GM23338 (cell line): ENCODE results near the gene ITSN2. TPM values are rescaled to one million over a fixed set of nuclear protein-coding genes. Genes with fewer than 3 reads are reported as not detected.

Source experiments
- ATAC-seq: fragments of 200-7000 bp; cut with Tn5 transposase; 3 replicates; pipeline ENCODE4 v1.9.1; 2020
- DNase-seq: peaks from one replicate; pipeline ENCODE4 v3.0.0-alpha.2; 2015; ENCODE audit warnings: low spot score
- H2AFZ ChIP-seq: fragments of 200-600 bp; sonication (generic); 2 replicates; pipeline ENCODE4 v1.8.0; 2016; ENCODE audit warnings: antibody characterized with exemption, mild to moderate bottlenecking, moderate library complexity
- H3F3A ChIP-seq: fragments of 200-600 bp; sonication (generic); replicated peaks from 2 replicates; pipeline ENCODE4 v1.8.0; 2017; ENCODE audit warnings: antibody characterized with exemption, mixed run types, low read depth
- H3K27ac ChIP-seq: fragments of 200-600 bp; sonication (generic); 2 replicates; pipeline ENCODE4 v1.6.1; 2016; ENCODE audit warnings: low read depth
- H3K27me3 ChIP-seq: fragments of 200-600 bp; sonication (generic); 2 replicates; pipeline ENCODE4 v1.8.0; 2016; ENCODE audit warnings: mild to moderate bottlenecking, mixed run types, moderate library complexity; ENCODE audit not compliant: insufficient read depth
- H3K36me3 ChIP-seq: fragments of 200-600 bp; sonication (generic); 2 replicates; pipeline ENCODE4 v1.8.0; 2016; ENCODE audit warnings: mild to moderate bottlenecking; ENCODE audit not compliant: insufficient read depth
- H3K4me1 ChIP-seq: fragments of 200-600 bp; sonication (generic); 2 replicates; pipeline ENCODE4 v1.8.0; 2016; ENCODE audit warnings: mild to moderate bottlenecking, moderate library complexity; ENCODE audit not compliant: insufficient read depth
- H3K4me2 ChIP-seq: fragments of 200-600 bp; sonication (generic); 2 replicates; pipeline ENCODE4 v1.7.1; 2017; ENCODE audit warnings: mixed run types
- H3K4me3 ChIP-seq: fragments of 200-600 bp; sonication (generic); 2 replicates; pipeline ENCODE4 v1.6.1; 2016; ENCODE audit warnings: mixed run types
- H3K79me2 ChIP-seq: fragments of 200-600 bp; sonication (generic); replicated peaks from 2 replicates; pipeline ENCODE4 v1.8.0; 2017; ENCODE audit warnings: mild to moderate bottlenecking; ENCODE audit not compliant: insufficient read depth
- H3K9me2 ChIP-seq: fragments of 200-600 bp; sonication (generic); 2 replicates; pipeline ENCODE4 v1.8.0; 2017; ENCODE audit not compliant: insufficient read depth
- H4K20me1 ChIP-seq: fragments of 200-600 bp; sonication (generic); replicated peaks from 2 replicates; pipeline ENCODE4 v1.8.0; 2017; ENCODE audit warnings: mild to moderate bottlenecking; ENCODE audit not compliant: insufficient read depth
- H3K27ac Mint-ChIP-seq: 2 replicates; pipeline ENCODE4 v1.8.0; 2020; ENCODE audit warnings: inconsistent platforms, mild to moderate bottlenecking, moderate library complexity, mixed read lengths
- H3K27me3 Mint-ChIP-seq: 3 replicates; pipeline ENCODE4 v1.8.0; 2022; ENCODE audit warnings: low read depth, mild to moderate bottlenecking, moderate library complexity, mixed read lengths, inconsistent platforms; ENCODE audit not compliant: insufficient read depth, poor library complexity
- H3K36me3 Mint-ChIP-seq: 3 replicates; pipeline ENCODE4 v1.8.0; 2021; ENCODE audit warnings: low read depth, mild to moderate bottlenecking, inconsistent platforms, moderate library complexity, mixed read lengths
- H3K4me1 Mint-ChIP-seq: 3 replicates; pipeline ENCODE4 v1.8.0; 2020; ENCODE audit warnings: mild to moderate bottlenecking, inconsistent platforms, mixed read lengths
- H3K4me3 Mint-ChIP-seq: 3 replicates; pipeline ENCODE4 v1.8.0; 2021; ENCODE audit warnings: moderate library complexity, mild to moderate bottlenecking, inconsistent platforms, mixed read lengths
- H3K9me3 Mint-ChIP-seq: 3 replicates; pipeline ENCODE4 v1.8.0; 2020; ENCODE audit warnings: moderate library complexity, mild to moderate bottlenecking, inconsistent platforms, mixed read lengths
- CREB1 ChIP-seq: fragments of 250-450 bp; sonication (Bioruptor Pico); IDR thresholded peaks from 2 replicates; pipeline ENCODE4 v1.5.0; 2020; ENCODE audit warnings: low read depth, mild to moderate bottlenecking, moderate library complexity
- JUNB ChIP-seq: IDR thresholded peaks from one replicate; pipeline ENCODE4 v1.6.1; 2016; ENCODE audit warnings: antibody characterized with exemption; ENCODE audit not compliant: unreplicated experiment
- POLR2AphosphoS5 ChIP-seq: IDR thresholded peaks from 2 replicates; pipeline ENCODE4 v1.6.1; 2016; ENCODE audit warnings: antibody characterized with exemption, low read depth
- STAT1 ChIP-seq: IDR thresholded peaks from one replicate; pipeline ENCODE4 v1.6.1; 2016; ENCODE audit warnings: antibody characterized with exemption; ENCODE audit not compliant: unreplicated experiment
- ZNF114 ChIP-seq: fragments of 250-450 bp; sonication (Bioruptor Pico); IDR thresholded peaks from 2 replicates; pipeline ENCODE4 v1.5.0; 2020; ENCODE audit warnings: mild to moderate bottlenecking, moderate library complexity
- ZNF331 ChIP-seq: fragments of 250-450 bp; sonication (Bioruptor Pico); IDR thresholded peaks from 2 replicates; pipeline ENCODE4 v1.5.0; 2020; ENCODE audit warnings: low read depth, mild to moderate bottlenecking, moderate library complexity
- polyA plus RNA-seq: library from polyadenylated mRNA; unstranded; fragments of >200 nt; fragmentation: Nextera tagmentation; extraction: Ambion mirVana; gene quantifications from 2 replicates; pipeline ENCODE4 v1.2.1, GENCODE V29; 2016
- total RNA-seq: library from RNA; depleted of rRNA; stranded (reverse); fragments of >200 nt; shearing (Covaris generic); gene quantifications from 2 replicates; pipeline ENCODE4 v1.2.3, GENCODE V29; 2014
- TF ChIP-seq, protein P1 (sequence below): fragments of 250-450 bp; sonication (Bioruptor Pico); IDR thresholded peaks from 2 replicates; pipeline ENCODE4 v1.5.0; 2020; ENCODE audit warnings: mild to moderate bottlenecking, moderate library complexity
- TF ChIP-seq, protein P2 (sequence below): IDR thresholded peaks from 2 replicates; pipeline ENCODE4 v1.6.1; 2016; ENCODE audit warnings: antibody characterized with exemption

Gene ITSN2
- total and polyA plus RNA-seq, 2 experiments from 2014 or later, result 17.1 to 17.8 TPM

DNA sequence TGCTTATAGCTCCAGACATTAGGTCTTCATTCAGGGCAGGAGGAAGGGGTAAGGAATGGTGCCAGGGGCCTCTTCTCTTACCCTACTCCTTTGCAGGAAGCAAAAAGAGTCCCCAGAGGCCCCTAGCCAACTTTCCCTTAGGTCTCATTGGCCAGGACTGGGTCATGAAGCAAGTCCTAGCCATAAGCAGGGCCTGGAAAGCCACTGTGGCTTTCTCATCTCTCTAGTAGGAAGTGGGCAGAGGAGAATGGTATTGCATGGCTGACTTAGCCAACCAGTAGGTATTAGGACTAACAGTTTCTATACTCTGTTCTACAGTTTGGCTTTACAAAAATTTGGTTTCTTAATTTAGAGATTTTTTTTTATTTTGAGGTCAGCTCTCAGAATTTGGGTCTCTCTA, 180.7 kb downstream of the ITSN2 start:
- Mint-ChIP-seq H3K4me1 (no peaks in the 10 kb centered on the region), H3K4me3 (no peak overlapping the region), H3K27ac (no peak overlapping the region), H3K36me3 (no peaks in the 10 kb centered on the region), H3K27me3 (peaks cover 3% of the 10 kb centered on the region), H3K9me3 (no peaks in the 10 kb centered on the region)
- DNase-seq (no peak), ATAC-seq (no peak)
- Histone ChIP-seq H3K9me2 (no peaks in the 10 kb centered on the region), H3K79me2 (no peaks in the 10 kb centered on the region), H4K20me1 (no peaks in the 10 kb centered on the region), H3K4me3 (no peak overlapping the region), H3K36me3 (no peaks in the 10 kb centered on the region), H3K27me3 (no peaks in the 10 kb centered on the region), H3K4me2 (no peak overlapping the region), H3K27ac (no peak overlapping the region), H3F3A (no peaks in the 10 kb centered on the region), H2AFZ (no peak overlapping the region), H3K4me1 (no peaks in the 10 kb centered on the region)
- TF ChIP-seq CREB1 (CRISPR knock-in tag) (no peak), JUNB (no peak), POLR2AphosphoS5 (no peak), ZNF114 (CRISPR knock-in tag) (no peak), ZNF331 (no peak), STAT1 (no peak)
- TF ChIP-seq, protein P1, sequence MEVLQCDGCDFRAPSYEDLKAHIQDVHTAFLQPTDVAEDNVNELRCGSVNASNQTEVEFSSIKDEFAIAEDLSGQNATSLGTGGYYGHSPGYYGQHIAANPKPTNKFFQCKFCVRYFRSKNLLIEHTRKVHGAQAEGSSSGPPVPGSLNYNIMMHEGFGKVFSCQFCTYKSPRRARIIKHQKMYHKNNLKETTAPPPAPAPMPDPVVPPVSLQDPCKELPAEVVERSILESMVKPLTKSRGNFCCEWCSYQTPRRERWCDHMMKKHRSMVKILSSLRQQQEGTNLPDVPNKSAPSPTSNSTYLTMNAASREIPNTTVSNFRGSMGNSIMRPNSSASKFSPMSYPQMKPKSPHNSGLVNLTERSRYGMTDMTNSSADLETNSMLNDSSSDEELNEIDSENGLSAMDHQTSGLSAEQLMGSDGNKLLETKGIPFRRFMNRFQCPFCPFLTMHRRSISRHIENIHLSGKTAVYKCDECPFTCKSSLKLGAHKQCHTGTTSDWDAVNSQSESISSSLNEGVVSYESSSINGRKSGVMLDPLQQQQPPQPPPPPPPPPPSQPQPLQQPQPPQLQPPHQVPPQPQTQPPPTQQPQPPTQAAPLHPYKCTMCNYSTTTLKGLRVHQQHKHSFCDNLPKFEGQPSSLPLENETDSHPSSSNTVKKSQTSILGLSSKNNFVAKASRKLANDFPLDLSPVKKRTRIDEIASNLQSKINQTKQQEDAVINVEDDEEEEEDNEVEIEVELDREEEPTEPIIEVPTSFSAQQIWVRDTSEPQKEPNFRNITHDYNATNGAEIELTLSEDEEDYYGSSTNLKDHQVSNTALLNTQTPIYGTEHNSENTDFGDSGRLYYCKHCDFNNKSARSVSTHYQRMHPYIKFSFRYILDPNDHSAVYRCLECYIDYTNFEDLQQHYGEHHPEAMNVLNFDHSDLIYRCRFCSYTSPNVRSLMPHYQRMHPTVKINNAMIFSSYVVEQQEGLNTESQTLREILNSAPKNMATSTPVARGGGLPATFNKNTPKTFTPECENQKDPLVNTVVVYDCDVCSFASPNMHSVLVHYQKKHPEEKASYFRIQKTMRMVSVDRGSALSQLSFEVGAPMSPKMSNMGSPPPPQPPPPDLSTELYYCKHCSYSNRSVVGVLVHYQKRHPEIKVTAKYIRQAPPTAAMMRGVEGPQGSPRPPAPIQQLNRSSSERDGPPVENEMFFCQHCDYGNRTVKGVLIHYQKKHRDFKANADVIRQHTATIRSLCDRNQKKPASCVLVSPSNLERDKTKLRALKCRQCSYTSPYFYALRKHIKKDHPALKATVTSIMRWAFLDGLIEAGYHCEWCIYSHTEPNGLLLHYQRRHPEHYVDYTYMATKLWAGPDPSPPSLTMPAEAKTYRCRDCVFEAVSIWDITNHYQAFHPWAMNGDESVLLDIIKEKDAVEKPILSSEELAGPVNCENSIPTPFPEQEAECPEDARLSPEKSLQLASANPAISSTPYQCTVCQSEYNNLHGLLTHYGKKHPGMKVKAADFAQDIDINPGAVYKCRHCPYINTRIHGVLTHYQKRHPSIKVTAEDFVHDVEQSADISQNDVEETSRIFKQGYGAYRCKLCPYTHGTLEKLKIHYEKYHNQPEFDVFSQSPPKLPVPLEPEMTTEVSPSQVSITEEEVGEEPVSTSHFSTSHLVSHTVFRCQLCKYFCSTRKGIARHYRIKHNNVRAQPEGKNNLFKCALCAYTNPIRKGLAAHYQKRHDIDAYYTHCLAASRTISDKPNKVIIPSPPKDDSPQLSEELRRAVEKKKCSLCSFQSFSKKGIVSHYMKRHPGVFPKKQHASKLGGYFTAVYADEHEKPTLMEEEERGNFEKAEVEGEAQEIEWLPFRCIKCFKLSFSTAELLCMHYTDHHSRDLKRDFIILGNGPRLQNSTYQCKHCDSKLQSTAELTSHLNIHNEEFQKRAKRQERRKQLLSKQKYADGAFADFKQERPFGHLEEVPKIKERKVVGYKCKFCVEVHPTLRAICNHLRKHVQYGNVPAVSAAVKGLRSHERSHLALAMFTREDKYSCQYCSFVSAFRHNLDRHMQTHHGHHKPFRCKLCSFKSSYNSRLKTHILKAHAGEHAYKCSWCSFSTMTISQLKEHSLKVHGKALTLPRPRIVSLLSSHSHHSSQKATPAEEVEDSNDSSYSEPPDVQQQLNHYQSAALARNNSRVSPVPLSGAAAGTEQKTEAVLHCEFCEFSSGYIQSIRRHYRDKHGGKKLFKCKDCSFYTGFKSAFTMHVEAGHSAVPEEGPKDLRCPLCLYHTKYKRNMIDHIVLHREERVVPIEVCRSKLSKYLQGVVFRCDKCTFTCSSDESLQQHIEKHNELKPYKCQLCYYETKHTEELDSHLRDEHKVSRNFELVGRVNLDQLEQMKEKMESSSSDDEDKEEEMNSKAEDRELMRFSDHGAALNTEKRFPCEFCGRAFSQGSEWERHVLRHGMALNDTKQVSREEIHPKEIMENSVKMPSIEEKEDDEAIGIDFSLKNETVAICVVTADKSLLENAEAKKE, result no peak
- TF ChIP-seq, protein P2, sequence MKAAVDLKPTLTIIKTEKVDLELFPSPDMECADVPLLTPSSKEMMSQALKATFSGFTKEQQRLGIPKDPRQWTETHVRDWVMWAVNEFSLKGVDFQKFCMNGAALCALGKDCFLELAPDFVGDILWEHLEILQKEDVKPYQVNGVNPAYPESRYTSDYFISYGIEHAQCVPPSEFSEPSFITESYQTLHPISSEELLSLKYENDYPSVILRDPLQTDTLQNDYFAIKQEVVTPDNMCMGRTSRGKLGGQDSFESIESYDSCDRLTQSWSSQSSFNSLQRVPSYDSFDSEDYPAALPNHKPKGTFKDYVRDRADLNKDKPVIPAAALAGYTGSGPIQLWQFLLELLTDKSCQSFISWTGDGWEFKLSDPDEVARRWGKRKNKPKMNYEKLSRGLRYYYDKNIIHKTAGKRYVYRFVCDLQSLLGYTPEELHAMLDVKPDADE, result no peak
